OCI-M1 (cell line): ENCODE measurements around the gene HADHA.
"Not testable (repeated sequence)": the region's sequence is repeated elsewhere in the genome, so short reads cannot be mapped to it uniquely, and the experiment has no call there.

Source experiments
- DNase-seq: peaks from one replicate; lab custom pipeline; 2025; lab: John Stamatoyannopoulos, UW

The HADHA gene

GRCh38 chr2:26244309-26245230, at the start of gene HADHA, which contains the start of gene HADHB:
TSS of gene HADHA (minus strand) at chr2:26244632. CDS start at chr2:26244596, 36 bp downstream.
TSS of gene HADHB (plus strand) at chr2:26244939. CDS start at chr2:26254255, 9,316 bp downstream.
- peak; percentile 95 for DNase-seq

- DNase-seq = no peak
Measured at GRCh38 chr2:26292646-26293045, 48.2 kb upstream of the HADHA start.

GRCh38 chr2:26290001-26290400, 45.6 kb upstream of the HADHA start:
- DNase-seq = no peak

GRCh38 chr2:26285931-26286330, 41.5 kb upstream of the HADHA start:
- DNase-seq = no peak

- no peak for DNase-seq
Measured at GRCh38 chr2:26284132-26284531, 39.7 kb upstream of the HADHA start.

GRCh38 chr2:26283606-26284005, 39.2 kb upstream of the HADHA start:
- DNase-seq = no peak

- DNase-seq = no peak
Measured at GRCh38 chr2:26281226-26281625, 36.8 kb upstream of the HADHA start.

GRCh38 chr2:26279886-26280285, 35.5 kb upstream of the HADHA start:
- no peak for DNase-seq

- no peak for DNase-seq
Measured at GRCh38 chr2:26276484-26277227, 32.2 kb upstream of the HADHA start.

- DNase-seq = peak; percentile 67
Measured at GRCh38 chr2:26274058-26274613, 29.7 kb upstream of the HADHA start.

- DNase-seq = peak; percentile 50
Measured at GRCh38 chr2:26273501-26273900, 29.1 kb upstream of the HADHA start.

GRCh38 chr2:26270373-26270772, 25.9 kb upstream of the HADHA start:
- no peak for DNase-seq

GRCh38 chr2:26269571-26270158, 25.2 kb upstream of the HADHA start:
- no peak for DNase-seq

- DNase-seq = not testable (repeated sequence)
Measured at GRCh38 chr2:26268670-26269385, 24.4 kb upstream of the HADHA start.

GRCh38 chr2:26268213-26268612, 23.8 kb upstream of the HADHA start:
- DNase-seq = peak; percentile 35

GRCh38 chr2:26258836-26259235, 14.4 kb upstream of the HADHA start:
- DNase-seq = not testable (repeated sequence)

- peak; percentile 23 for DNase-seq
Measured at GRCh38 chr2:26255759-26256384, 11.4 kb upstream of the HADHA start.

- DNase-seq = no peak
Measured at GRCh38 chr2:26251893-26252292, 7.5 kb upstream of the HADHA start.

- DNase-seq = no peak
Measured at GRCh38 chr2:26249625-26250024, 5.2 kb upstream of the HADHA start.

- peak; percentile 32 for DNase-seq
Measured at GRCh38 chr2:26246818-26247217, 2.4 kb upstream of the HADHA start.

- peak; percentile 50 for DNase-seq
Measured at GRCh38 chr2:26245810-26246209, 1.4 kb upstream of the HADHA start.
